ENCODE measurements around the gene CLP1. TPM values are rescaled to one million over a fixed set of nuclear protein-coding genes. Genes with fewer than 3 reads are reported as not detected.

The CLP1 gene
- total and polyA plus RNA-seq, 7 donors = 3.9 to 23.2 (median 13.2) TPM

DNA sequence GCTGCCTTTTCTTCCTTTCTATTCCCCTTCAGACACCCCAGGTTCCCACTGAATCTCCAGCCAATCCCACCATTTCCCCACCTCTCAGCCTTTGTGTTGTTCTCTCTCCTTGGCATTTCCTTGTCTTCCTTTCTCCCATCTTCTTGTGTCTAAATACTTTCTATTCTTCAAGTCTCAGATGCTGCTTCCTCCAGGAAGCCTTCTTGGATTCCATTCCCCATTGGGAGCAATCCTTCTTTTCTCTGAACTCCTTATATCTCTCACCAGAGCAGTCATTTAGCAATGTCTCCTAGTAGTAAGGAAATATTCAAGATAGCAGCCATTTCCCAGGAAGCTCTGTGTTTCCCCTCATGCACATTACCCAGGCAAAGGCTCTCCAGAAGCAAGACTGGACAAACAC is 23.3 kb upstream of the CLP1 start:
- no peak overlapping the region for H3K27ac ChIP-seq
- peaks cover 0 to 16% (median 15%) of the 10 kb centered on the region in 4 donors for H3K4me1 ChIP-seq
- intact Hi-C loops (cut with DNase I) = no loop called here
- no peaks in the 10 kb centered on the region for H3K36me3 ChIP-seq
- no peaks in the 10 kb centered on the region for H3K27me3 ChIP-seq
- no peak for DNase-seq
- no peak overlapping the region for H3K4me3 ChIP-seq
- no peak for TF ChIP-seq EP300 (IDR thresholded peaks at IDR 0.05)
- TF ChIP-seq POLR2AphosphoS5 (IDR thresholded peaks at IDR 0.05) = no peak
- TF ChIP-seq, protein P1, sequence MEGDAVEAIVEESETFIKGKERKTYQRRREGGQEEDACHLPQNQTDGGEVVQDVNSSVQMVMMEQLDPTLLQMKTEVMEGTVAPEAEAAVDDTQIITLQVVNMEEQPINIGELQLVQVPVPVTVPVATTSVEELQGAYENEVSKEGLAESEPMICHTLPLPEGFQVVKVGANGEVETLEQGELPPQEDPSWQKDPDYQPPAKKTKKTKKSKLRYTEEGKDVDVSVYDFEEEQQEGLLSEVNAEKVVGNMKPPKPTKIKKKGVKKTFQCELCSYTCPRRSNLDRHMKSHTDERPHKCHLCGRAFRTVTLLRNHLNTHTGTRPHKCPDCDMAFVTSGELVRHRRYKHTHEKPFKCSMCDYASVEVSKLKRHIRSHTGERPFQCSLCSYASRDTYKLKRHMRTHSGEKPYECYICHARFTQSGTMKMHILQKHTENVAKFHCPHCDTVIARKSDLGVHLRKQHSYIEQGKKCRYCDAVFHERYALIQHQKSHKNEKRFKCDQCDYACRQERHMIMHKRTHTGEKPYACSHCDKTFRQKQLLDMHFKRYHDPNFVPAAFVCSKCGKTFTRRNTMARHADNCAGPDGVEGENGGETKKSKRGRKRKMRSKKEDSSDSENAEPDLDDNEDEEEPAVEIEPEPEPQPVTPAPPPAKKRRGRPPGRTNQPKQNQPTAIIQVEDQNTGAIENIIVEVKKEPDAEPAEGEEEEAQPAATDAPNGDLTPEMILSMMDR (IDR thresholded peaks at IDR 0.05) = no peak
- TF ChIP-seq POLR2A (IDR thresholded peaks at IDR 0.05) = no peak
- no peaks in the 10 kb centered on the region for H3K9me3 ChIP-seq

DNA sequence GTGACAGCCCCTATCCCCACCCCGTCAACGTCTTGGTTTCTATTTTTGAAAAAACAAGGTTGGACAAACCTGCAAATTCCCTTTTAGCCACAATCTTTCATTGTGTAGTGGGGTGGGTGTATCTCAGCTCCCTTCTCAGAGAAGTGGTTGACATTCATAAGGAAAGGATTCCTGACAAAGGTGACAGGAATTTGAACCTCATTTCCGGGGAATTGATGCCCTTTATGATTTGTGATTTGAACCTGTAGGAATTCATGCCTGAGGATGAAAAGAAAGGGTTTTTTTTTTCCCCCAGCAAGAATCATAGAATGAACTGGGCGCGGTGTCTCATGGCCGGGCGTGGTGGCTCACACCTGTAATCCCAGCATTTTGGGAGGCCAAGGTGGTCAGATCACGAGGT is 22.3 kb upstream of the CLP1 start:
- TF ChIP-seq, protein P1 (IDR thresholded peaks at IDR 0.05) = no peak
- no peak for TF ChIP-seq POLR2AphosphoS5 (IDR thresholded peaks at IDR 0.05)
- no peak for TF ChIP-seq EP300 (IDR thresholded peaks at IDR 0.05)
- Histone ChIP-seq H3K27ac (no peak overlapping the region), H3K4me1 (peaks cover 0 to 25% (median 24%) of the 10 kb centered on the region in 4 donors), H3K36me3 (no peaks in the 10 kb centered on the region), H3K9me3 (no peaks in the 10 kb centered on the region), H3K27me3 (no peaks in the 10 kb centered on the region), H3K4me3 (no peak overlapping the region)
- intact Hi-C loops (cut with DNase I) = no loop called here
- no peak for DNase-seq
- WGBS, 2 donors = 57 to 80% methylated on average over 8 of the region's 8 CpGs

DNA sequence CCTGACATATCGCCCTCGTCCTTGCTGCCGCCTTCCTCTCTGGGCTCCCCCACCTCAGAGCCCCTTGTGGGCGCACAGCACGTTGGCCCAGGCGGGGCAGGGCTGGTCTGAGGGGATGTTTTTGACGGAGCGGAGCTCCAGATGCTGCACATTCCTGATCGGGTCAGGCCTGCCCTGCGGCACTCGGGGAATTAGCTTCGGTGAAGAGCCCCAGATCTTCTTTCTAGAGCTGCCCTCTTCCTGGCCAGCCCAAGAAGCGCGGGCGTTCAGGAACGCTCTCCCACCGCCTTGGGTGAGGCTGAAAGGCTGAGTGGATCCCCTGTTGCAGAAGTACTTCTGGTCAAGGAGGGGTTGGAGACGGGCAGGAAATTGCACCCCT is 19.9 kb upstream of the CLP1 start:
- H3K9me3 ChIP-seq = no peaks in the 10 kb centered on the region
- H3K4me3 ChIP-seq = peak overlapping the region; percentile 61 to 92 (median 90)
- WGBS, 2 donors = 31 to 59% methylated on average over 18 of the region's 18 CpGs
- intact Hi-C loops (cut with DNase I) = loop anchor here (2.0 kb wide), 1 partner anchor 39 kb away; no protein-coding TSS in a partner anchor
- no peak for DNase-seq
- H3K27ac ChIP-seq = peak overlapping the region; percentile 79 to 86 (median 83)
- H3K27me3 ChIP-seq = no peaks in the 10 kb centered on the region
- no peaks in the 10 kb centered on the region for H3K36me3 ChIP-seq
- peaks cover 0 to 37% (median 34%) of the 10 kb centered on the region in 4 donors for H3K4me1 ChIP-seq
- TF ChIP-seq, protein P1 (IDR thresholded peaks at IDR 0.05) = no peak
- TF ChIP-seq POLR2AphosphoS5 (IDR thresholded peaks at IDR 0.05) = no peak

DNA sequence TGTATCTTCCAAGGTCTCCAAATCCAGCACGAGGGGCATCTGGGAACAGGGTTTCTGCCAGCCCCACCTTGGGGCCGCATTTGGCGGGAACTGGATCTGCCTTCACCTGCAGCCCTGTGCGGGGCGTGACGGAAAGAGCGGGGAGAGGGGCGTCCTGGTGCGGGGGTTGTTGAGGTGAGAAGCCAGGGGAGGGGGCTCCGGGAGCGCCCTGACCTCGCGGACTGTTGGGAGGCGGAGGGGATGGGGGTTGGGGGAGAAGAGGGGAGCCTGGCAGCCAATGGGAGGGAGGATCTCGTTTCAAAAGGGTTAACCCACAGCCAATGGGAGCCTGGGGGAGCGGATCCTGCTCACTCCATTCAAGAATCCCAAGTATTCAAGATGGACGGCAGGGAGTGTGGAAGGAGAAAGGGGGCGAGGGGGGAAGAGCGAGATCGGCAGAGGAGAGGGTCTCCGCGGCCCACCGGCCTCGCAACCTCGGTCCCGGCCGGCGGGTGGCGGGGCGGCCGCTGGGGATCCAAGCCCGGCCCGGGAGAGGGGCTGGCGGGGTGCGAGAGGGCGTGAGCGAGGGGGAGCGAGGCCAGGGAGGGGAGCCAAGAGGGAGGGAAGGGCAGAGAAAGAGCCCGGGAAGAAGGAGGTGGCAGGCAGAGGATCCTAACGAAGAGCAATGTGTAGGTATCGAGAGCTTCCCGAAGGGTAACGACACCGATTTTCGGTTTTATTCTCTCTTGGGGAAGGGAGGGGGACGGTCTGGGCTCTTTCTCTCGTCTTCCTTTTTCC is 19.4 kb upstream of the CLP1 start:
- Histone ChIP-seq H3K4me1 (peaks cover 0 to 37% (median 34%) of the 10 kb centered on the region in 4 donors), H3K4me3 (peak overlapping the region; percentile 61 to 92 (median 90)), H3K36me3 (no peaks in the 10 kb centered on the region), H3K27me3 (no peaks in the 10 kb centered on the region), H3K27ac (peak overlapping the region; percentile 79 to 86 (median 83)), H3K9me3 (no peaks in the 10 kb centered on the region)
- peak; percentile 92 for DNase-seq
- TF ChIP-seq, protein P1 (IDR thresholded peaks at IDR 0.05) = no peak
- TF ChIP-seq POLR2AphosphoS5 (IDR thresholded peaks at IDR 0.05) = peak in 3 of 4 donors; percentile 40 to 70 (median 43)
- WGBS, 2 donors = 2 to 10% methylated on average over 47 of the region's 47 CpGs
- intact Hi-C loops (cut with DNase I) = loop anchor here (2.0 kb wide), 1 partner anchor 39 kb away; no protein-coding TSS in a partner anchor
